ENCODE measurements around the gene UGGT1.

UGGT1 gene

DNA sequence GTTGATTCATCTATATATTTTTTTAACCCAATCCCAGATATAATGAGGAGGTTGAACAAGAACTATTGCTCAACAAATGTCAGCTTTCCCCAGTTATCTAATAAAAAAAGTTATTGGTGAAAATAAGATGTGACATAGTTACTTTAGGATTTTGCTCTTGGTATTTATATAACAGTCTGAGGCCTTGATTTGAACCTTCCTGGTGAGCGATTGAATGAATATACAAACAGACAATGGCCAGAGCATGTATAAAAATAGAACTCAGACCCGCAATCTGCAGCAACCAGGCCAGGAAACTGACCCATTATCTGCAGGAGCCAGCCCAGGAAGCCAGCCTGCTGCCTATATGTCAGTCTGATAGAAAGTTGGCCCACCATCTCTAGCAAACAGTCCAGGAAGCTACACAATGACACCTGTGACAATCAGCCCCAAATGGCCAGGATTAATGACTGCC, 146.1 kb downstream of the UGGT1 start:
- Histone ChIP-seq H4K20me1 (ENCODE audit: low read depth, low read length) (no peaks in the 10 kb centered on the region), H3K4me2 (ENCODE audit: low read depth, low read length, poor library complexity, severe bottlenecking) (no peak overlapping the region), H3K27ac (ENCODE audit: low read depth, low read length) (no peak overlapping the region), H2AFZ (ENCODE audit: low read depth, low read length, severe bottlenecking) (no peak overlapping the region), H3K9me3 (ENCODE audit: insufficient read depth, low read length) (no peaks in the 10 kb centered on the region), H3K4me3 (ENCODE audit: insufficient read depth, low read length, poor library complexity, severe bottlenecking) (no peak overlapping the region), H3K9ac (ENCODE audit: low read length) (no peak overlapping the region), H3F3A (ENCODE audit: insufficient read depth) (no peaks in the 10 kb centered on the region), H3K27me3 (ENCODE audit: low read length) (no peaks in the 10 kb centered on the region), H3K9me2 (replicated peaks; ENCODE audit: insufficient read depth, low read length) (no peaks in the 10 kb centered on the region), H3K79me2 (ENCODE audit: insufficient read depth, low read length) (no peaks in the 10 kb centered on the region), H3K36me3 (ENCODE audit: low read length) (no peaks in the 10 kb centered on the region)
- no peak for TF ChIP-seq EZH2phosphoT487 (conservative IDR thresholded peaks at IDR 0.05; ENCODE audit: low read length)
- TF ChIP-seq, protein P1, sequence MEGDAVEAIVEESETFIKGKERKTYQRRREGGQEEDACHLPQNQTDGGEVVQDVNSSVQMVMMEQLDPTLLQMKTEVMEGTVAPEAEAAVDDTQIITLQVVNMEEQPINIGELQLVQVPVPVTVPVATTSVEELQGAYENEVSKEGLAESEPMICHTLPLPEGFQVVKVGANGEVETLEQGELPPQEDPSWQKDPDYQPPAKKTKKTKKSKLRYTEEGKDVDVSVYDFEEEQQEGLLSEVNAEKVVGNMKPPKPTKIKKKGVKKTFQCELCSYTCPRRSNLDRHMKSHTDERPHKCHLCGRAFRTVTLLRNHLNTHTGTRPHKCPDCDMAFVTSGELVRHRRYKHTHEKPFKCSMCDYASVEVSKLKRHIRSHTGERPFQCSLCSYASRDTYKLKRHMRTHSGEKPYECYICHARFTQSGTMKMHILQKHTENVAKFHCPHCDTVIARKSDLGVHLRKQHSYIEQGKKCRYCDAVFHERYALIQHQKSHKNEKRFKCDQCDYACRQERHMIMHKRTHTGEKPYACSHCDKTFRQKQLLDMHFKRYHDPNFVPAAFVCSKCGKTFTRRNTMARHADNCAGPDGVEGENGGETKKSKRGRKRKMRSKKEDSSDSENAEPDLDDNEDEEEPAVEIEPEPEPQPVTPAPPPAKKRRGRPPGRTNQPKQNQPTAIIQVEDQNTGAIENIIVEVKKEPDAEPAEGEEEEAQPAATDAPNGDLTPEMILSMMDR (IDR thresholded peaks at IDR 0.05; ENCODE audit: insufficient read depth, low read length, poor library complexity, severe bottlenecking) = no peak

DNA sequence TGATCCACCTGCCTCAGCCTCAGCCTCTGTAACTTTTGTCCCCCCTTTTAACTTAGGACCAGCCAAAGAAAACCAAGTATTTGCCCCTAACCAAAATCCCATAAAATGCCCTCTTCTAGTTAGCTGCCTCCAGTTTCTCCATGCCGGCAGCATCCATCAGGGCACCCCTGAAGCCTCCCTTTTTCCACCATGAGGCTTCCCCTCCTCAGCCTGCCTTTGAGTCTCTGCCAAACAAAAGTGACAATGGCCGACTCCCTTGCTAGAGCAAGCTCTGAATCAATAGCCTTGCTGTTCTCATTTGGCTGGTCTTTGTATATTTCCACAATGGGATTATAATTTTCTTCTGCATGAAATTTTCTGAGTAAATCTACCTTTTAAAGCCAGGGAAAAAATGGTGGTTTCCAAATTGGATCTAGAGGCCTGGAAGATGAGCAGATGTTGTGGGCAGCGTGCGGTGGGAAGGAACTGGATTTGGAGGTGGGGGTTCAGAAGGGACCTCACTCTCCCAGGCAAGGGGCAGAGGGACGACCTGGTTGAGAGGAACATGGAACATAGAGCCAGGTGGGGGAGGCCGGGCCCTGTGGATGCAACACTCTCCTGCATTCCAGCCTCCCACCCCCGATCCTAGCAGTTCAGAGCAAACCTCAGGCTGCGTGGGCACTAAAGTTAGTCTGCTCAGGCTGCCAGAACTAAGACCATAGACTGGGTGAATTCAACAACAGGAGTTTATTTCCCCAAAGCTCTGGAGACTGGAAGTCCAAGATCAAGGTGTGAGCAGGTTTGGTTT, 147.1 kb downstream of the UGGT1 start:
- H3K9me3 ChIP-seq (ENCODE audit: insufficient read depth, low read length) = no peaks in the 10 kb centered on the region
- TF ChIP-seq EZH2phosphoT487 (conservative IDR thresholded peaks at IDR 0.05; ENCODE audit: low read length) = no peak
- TF ChIP-seq, protein P1 (IDR thresholded peaks at IDR 0.05; ENCODE audit: insufficient read depth, low read length, poor library complexity, severe bottlenecking) = no peak
- no peak overlapping the region for H2AFZ ChIP-seq (ENCODE audit: low read depth, low read length, severe bottlenecking)
- H3K27me3 ChIP-seq (ENCODE audit: low read length) = no peaks in the 10 kb centered on the region
- H3K36me3 ChIP-seq (ENCODE audit: low read length) = no peaks in the 10 kb centered on the region
- no peaks in the 10 kb centered on the region for H4K20me1 ChIP-seq (ENCODE audit: low read depth, low read length)
- no peaks in the 10 kb centered on the region for H3F3A ChIP-seq (ENCODE audit: insufficient read depth)
- H3K4me2 ChIP-seq (ENCODE audit: low read depth, low read length, poor library complexity, severe bottlenecking) = no peak overlapping the region
- H3K79me2 ChIP-seq (ENCODE audit: insufficient read depth, low read length) = no peaks in the 10 kb centered on the region
- no peak overlapping the region for H3K9ac ChIP-seq (ENCODE audit: low read length)
- no peaks in the 10 kb centered on the region for H3K9me2 ChIP-seq (replicated peaks; ENCODE audit: insufficient read depth, low read length)
- no peak overlapping the region for H3K4me3 ChIP-seq (ENCODE audit: insufficient read depth, low read length, poor library complexity, severe bottlenecking)
- H3K27ac ChIP-seq (ENCODE audit: low read depth, low read length) = no peak overlapping the region

DNA sequence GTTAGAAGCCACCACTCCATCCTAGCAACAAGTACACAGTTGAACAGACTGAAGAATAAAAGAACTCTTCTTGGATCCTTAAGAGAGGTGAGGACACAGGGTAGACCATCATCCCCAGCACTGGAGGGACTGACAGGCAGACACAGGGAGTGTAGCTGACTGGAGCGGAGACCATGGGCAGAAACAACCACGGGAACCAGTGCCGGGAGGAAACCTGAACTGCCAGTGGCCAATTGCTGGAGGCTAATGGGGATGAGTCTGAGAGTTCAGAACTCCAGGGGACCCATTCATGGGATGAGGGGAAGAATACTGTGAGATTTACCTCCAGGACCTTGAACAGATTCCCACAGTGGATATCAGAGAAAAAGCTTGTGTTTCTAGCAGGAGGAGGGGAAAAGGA, 150.9 kb downstream of the UGGT1 start:
- H3K36me3 ChIP-seq (ENCODE audit: low read length) = no peaks in the 10 kb centered on the region
- no peaks in the 10 kb centered on the region for H3K27me3 ChIP-seq (ENCODE audit: low read length)
- H3K79me2 ChIP-seq (ENCODE audit: insufficient read depth, low read length) = no peaks in the 10 kb centered on the region
- H3K9ac ChIP-seq (ENCODE audit: low read length) = no peak overlapping the region
- H3K9me2 ChIP-seq (replicated peaks; ENCODE audit: insufficient read depth, low read length) = no peaks in the 10 kb centered on the region
- H3K27ac ChIP-seq (ENCODE audit: low read depth, low read length) = no peak overlapping the region
- H3K4me3 ChIP-seq (ENCODE audit: insufficient read depth, low read length, poor library complexity, severe bottlenecking) = no peak overlapping the region
- no peaks in the 10 kb centered on the region for H4K20me1 ChIP-seq (ENCODE audit: low read depth, low read length)
- H2AFZ ChIP-seq (ENCODE audit: low read depth, low read length, severe bottlenecking) = no peak overlapping the region
- H3K9me3 ChIP-seq (ENCODE audit: insufficient read depth, low read length) = no peaks in the 10 kb centered on the region
- H3F3A ChIP-seq (ENCODE audit: insufficient read depth) = no peaks in the 10 kb centered on the region
- no peak overlapping the region for H3K4me2 ChIP-seq (ENCODE audit: low read depth, low read length, poor library complexity, severe bottlenecking)
- TF ChIP-seq, protein P1 (IDR thresholded peaks at IDR 0.05; ENCODE audit: insufficient read depth, low read length, poor library complexity, severe bottlenecking) = no peak
- no peak for TF ChIP-seq EZH2phosphoT487 (conservative IDR thresholded peaks at IDR 0.05; ENCODE audit: low read length)

Measured in SU-DHL-6 (cell line).